ENCODE results near the gene CDCP1. TPM values are rescaled to one million over a fixed set of nuclear protein-coding genes. Genes with fewer than 3 reads are reported as not detected.
A peak's percentile ranks its signal among the peaks of the same experiment; 100 is the strongest.

CDCP1 gene
- total RNA-seq, 6 experiments from 2014 or later, result 0.31 to 2.7 (median 0.83) TPM

DNA sequence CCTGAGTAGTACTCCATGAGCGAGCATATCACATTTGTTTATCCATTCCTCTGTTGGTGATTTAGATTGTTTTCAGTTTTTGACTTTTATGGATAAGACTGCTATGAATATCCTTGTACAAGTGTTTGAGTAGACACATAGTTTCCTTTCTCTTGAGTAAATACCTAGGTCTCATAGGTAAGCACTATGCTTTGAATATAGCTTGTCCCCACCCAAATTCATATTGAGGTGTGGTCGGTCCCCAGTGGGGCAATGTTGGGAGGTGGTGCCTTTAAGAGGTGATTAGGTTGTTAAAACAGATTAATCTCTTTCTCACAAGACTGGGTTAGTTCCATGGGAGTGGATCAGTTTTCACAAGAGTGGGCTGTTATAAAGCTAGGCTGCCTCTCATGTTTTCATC, 42.8 kb downstream of the CDCP1 start:
- Histone ChIP-seq H3K4me1 (no peaks in the 10 kb centered on the region), H3K27ac (no peak overlapping the region), H3K36me3 (no peaks in the 10 kb centered on the region), H3K27me3 (no peaks in the 10 kb centered on the region), H3K9me3 (no peaks in the 10 kb centered on the region), H3K4me3 (no peak overlapping the region)
- TF ChIP-seq POLR2A (IDR thresholded peaks at IDR 0.05), result no peak
- TF ChIP-seq, protein P1, sequence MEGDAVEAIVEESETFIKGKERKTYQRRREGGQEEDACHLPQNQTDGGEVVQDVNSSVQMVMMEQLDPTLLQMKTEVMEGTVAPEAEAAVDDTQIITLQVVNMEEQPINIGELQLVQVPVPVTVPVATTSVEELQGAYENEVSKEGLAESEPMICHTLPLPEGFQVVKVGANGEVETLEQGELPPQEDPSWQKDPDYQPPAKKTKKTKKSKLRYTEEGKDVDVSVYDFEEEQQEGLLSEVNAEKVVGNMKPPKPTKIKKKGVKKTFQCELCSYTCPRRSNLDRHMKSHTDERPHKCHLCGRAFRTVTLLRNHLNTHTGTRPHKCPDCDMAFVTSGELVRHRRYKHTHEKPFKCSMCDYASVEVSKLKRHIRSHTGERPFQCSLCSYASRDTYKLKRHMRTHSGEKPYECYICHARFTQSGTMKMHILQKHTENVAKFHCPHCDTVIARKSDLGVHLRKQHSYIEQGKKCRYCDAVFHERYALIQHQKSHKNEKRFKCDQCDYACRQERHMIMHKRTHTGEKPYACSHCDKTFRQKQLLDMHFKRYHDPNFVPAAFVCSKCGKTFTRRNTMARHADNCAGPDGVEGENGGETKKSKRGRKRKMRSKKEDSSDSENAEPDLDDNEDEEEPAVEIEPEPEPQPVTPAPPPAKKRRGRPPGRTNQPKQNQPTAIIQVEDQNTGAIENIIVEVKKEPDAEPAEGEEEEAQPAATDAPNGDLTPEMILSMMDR (IDR thresholded peaks at IDR 0.05), result no peak
- no peak for DNase-seq
- ATAC-seq, result no peak
- intact Hi-C loops (cut with DNase I), result no loop called here
- 92% methylated on average over 2 of the region's 2 CpGs for WGBS (ENCODE audit: insufficient coverage, low coverage, low lambda C conversion rate, missing lambda C conversion rate)

DNA sequence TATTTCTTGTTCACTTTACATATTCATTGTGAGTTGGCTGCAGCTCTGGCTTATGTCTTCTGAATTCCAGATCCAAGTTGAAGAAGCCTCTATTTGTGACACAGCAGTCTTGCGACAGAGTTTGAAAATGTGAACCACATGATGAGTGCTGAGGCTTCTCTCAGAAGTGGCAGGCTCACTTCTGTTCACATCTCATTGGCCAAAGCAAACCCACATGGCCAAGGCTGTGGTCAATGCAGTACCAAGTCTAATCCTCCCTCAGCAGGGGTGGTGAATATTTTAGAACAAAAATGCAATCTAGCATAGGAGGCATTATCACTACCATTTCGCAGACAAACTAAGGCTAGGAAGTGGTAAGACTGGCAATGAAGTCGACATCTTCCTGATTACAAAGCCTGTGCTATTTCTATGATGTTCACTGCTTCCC, 45.2 kb downstream of the CDCP1 start:
- no peak for DNase-seq
- peak in 1 of 4 donors; percentile 27 for ATAC-seq
- no peak overlapping the region for H3K4me3 ChIP-seq
- no peaks in the 10 kb centered on the region for H3K27me3 ChIP-seq
- no peaks in the 10 kb centered on the region for H3K9me3 ChIP-seq
- H3K4me1 ChIP-seq, result no peaks in the 10 kb centered on the region
- no peaks in the 10 kb centered on the region for H3K36me3 ChIP-seq
- no peak overlapping the region for H3K27ac ChIP-seq
- WGBS (ENCODE audit: insufficient coverage, low coverage, low lambda C conversion rate, missing lambda C conversion rate), result 87% methylated on average over 3 of the region's 3 CpGs
- intact Hi-C loops (cut with DNase I), result no loop called here
- TF ChIP-seq, protein P1 (IDR thresholded peaks at IDR 0.05), result no peak
- no peak for TF ChIP-seq POLR2A (IDR thresholded peaks at IDR 0.05)

DNA sequence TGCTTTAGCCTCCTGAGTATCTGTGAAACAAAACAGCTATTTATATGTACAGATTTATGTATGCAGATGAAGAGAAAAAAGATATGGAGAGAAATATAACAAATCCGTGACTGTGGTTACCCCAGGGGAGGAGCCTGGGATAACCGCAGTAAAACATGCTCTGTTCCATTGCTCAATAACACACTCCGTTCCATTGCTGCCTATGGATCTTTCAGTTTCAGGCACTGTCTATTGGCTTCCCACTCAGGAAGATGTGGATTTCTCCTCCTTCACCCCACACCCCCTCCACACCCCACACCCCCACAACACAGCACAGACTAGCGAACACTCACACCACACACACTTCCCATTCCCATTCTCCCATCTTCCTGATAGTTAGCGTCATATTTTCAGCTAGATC, 47.9 kb downstream of the CDCP1 start:
- WGBS (ENCODE audit: insufficient coverage, low coverage, low lambda C conversion rate, missing lambda C conversion rate), result 55% methylated on average over 5 of the region's 5 CpGs
- TF ChIP-seq, protein P1 (IDR thresholded peaks at IDR 0.05), result no peak
- no peak for TF ChIP-seq POLR2A (IDR thresholded peaks at IDR 0.05)
- intact Hi-C loops (cut with DNase I), result no loop called here
- no peaks in the 10 kb centered on the region for H3K4me1 ChIP-seq
- no peak overlapping the region for H3K27ac ChIP-seq
- H3K9me3 ChIP-seq, result no peaks in the 10 kb centered on the region
- ATAC-seq (no peak), DNase-seq (no peak)
- H3K4me3 ChIP-seq, result no peak overlapping the region
- no peaks in the 10 kb centered on the region for H3K36me3 ChIP-seq
- no peaks in the 10 kb centered on the region for H3K27me3 ChIP-seq

DNA sequence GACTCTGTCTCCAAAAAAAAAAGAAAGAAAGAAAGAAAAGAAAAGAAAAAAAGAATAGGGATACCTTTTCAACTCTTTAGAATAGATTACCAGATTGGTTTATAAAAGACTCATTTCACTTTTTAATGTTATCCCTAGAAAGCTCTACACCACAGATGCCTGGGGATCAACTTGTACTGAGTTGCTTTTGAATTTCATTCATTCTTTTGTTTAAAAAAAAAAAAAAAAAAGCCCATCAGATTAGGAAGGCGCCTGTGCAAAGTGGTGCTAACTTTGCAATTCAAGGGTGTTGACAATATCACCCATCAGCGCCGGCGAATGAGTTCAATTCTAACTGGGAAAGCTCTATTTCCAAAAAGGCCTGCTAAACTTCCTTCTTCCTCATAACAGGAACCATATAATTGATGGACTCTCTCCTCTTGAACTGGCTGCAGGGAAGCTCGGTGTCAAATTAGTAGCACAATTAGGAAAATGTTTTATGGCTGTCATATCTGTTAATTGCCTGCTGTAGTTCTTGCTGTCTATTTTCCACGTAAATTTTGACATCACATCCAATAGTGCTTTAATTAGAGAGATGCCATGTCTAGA, 48.8 kb downstream of the CDCP1 start:
- Histone ChIP-seq H3K4me1 (no peaks in the 10 kb centered on the region), H3K27ac (no peak overlapping the region), H3K27me3 (no peaks in the 10 kb centered on the region), H3K36me3 (no peaks in the 10 kb centered on the region), H3K9me3 (no peaks in the 10 kb centered on the region), H3K4me3 (no peak overlapping the region)
- intact Hi-C loops (cut with DNase I), result no loop called here
- WGBS (ENCODE audit: insufficient coverage, low coverage, low lambda C conversion rate, missing lambda C conversion rate), result 43% methylated on average over 6 of the region's 6 CpGs
- no peak for DNase-seq
- no peak for ATAC-seq
- TF ChIP-seq POLR2A (IDR thresholded peaks at IDR 0.05), result no peak
- TF ChIP-seq, protein P1 (IDR thresholded peaks at IDR 0.05), result no peak

All from right lobe of liver (tissue), 6 donors.